Fibroblast of lung (primary cell): ENCODE measurements around the gene SLC25A25. TPM values are rescaled to one million over a fixed set of nuclear protein-coding genes. Genes with fewer than 3 reads are reported as not detected.

Experiments
- DNase-seq, 2 donors: peaks; one replicate each; pipeline versions ENCODE4 v3.0.0 to v3.0.0-alpha.2; 2010; ENCODE audit warnings: low read depth in 2 of 2
- H2AFZ ChIP-seq: 2 replicates; pipeline ENCODE4 v1.5.1; 2012; ENCODE audit warnings: low read length, control low read depth, inconsistent platforms
- H3K27ac ChIP-seq: 2 replicates; pipeline ENCODE4 v1.5.1; 2011; ENCODE audit warnings: low read length, control low read depth; ENCODE audit not compliant: insufficient read depth
- H3K27me3 ChIP-seq: 2 replicates; pipeline ENCODE4 v1.5.1; 2011; ENCODE audit warnings: mild to moderate bottlenecking, low read length; ENCODE audit not compliant: control insufficient read depth, insufficient read depth
- H3K36me3 ChIP-seq: 2 replicates; pipeline ENCODE4 v1.5.1; 2011; ENCODE audit warnings: low read length; ENCODE audit not compliant: control insufficient read depth, insufficient read depth
- H3K4me1 ChIP-seq: 2 replicates; pipeline ENCODE4 v1.5.1; 2011; ENCODE audit warnings: low read length; ENCODE audit not compliant: control insufficient read depth, insufficient read depth; ENCODE audit errors: extremely low read depth
- H3K4me2 ChIP-seq: 2 replicates; pipeline ENCODE4 v1.5.1; 2011; ENCODE audit warnings: low read length, control low read depth; ENCODE audit not compliant: insufficient read depth; ENCODE audit errors: extremely low read depth
- H3K4me3 ChIP-seq, 4 experiments: fragments of 200-600 bp in 1 of 4; sonication (generic) in 1 of 4; replicated peaks in 1 of 4; 2 replicates each; pipeline ENCODE4 v1.5.1; 2011 to 2016; ENCODE audit warnings: low read length in 4 of 4, low read depth in 3 of 4, mild to moderate bottlenecking in 3 of 4, control low read depth in 2 of 4, inconsistent platforms in 1 of 4, mixed read lengths in 1 of 4; ENCODE audit not compliant: insufficient read depth in 1 of 4; ENCODE audit errors: control extremely low read depth in 1 of 4
- H3K79me2 ChIP-seq: 2 replicates; pipeline ENCODE4 v1.5.1; 2012; ENCODE audit warnings: mild to moderate bottlenecking, low read length, inconsistent platforms; ENCODE audit not compliant: control insufficient read depth, insufficient read depth
- H3K9ac ChIP-seq: 2 replicates; pipeline ENCODE4 v1.5.1; 2011; ENCODE audit warnings: mild to moderate bottlenecking, low read length, control low read depth; ENCODE audit not compliant: insufficient read depth
- H3K9me3 ChIP-seq: 2 replicates; pipeline ENCODE4 v1.5.1; 2012; ENCODE audit warnings: low read depth, low read length; ENCODE audit not compliant: control insufficient read depth, insufficient read depth
- H4K20me1 ChIP-seq: 2 replicates; pipeline ENCODE4 v1.5.1; 2011; ENCODE audit warnings: low read length; ENCODE audit not compliant: control insufficient read depth, insufficient read depth; ENCODE audit errors: extremely low read depth
- EZH2 ChIP-seq: IDR thresholded peaks from 2 replicates; pipeline ENCODE4 v1.5.1; 2012; ENCODE audit warnings: low read length, control low read depth, mild to moderate bottlenecking; ENCODE audit errors: missing control alignments
- polyA plus RNA-seq, 2 donors: library from polyadenylated mRNA; depleted of rRNA in 1 of 2; stranded (reverse) in 1 of 2; unstranded in 1 of 2; fragments of >200 nt; gene quantifications; 2 replicates each; pipeline ENCODE4 v1.2.1, GENCODE V29; 2011 to 2012; ENCODE audit warnings: missing spikeins in 1 of 2
- total RNA-seq: library from RNA; depleted of rRNA; stranded (reverse); fragments of >200 nt; gene quantifications from 2 replicates; pipeline ENCODE4 v1.2.1, GENCODE V29; 2014
- TF ChIP-seq, protein P1 (sequence below), 2 donors: IDR thresholded peaks in 1 of 2; conservative IDR thresholded peaks in 1 of 2; 1 replicate in 1 of 2; 2 replicates in 1 of 2; pipeline ENCODE4 v1.5.1; 2011 to 2012; ENCODE audit warnings: low read length in 2 of 2, control low read depth in 1 of 2, inconsistent platforms in 1 of 2, low read depth in 1 of 2, mild to moderate bottlenecking in 1 of 2

Gene SLC25A25
- total and polyA plus RNA-seq, 2 donors (not counting 1 experiment from before 2014, with no cell fraction given), result 14.0 to 30.7 TPM

- Histone ChIP-seq H2AFZ (no peak overlapping the region), H3K27ac (no peak overlapping the region), H3K4me1 (peaks cover 14% of the 10 kb centered on the region), H3K9ac (no peak overlapping the region), H3K36me3 (no peaks in the 10 kb centered on the region), H3K79me2 (no peaks in the 10 kb centered on the region), H3K4me2 (no peak overlapping the region), H3K4me3 (no peak overlapping the region), H3K9me3 (no peaks in the 10 kb centered on the region), H3K27me3 (no peaks in the 10 kb centered on the region), H4K20me1 (no peaks in the 10 kb centered on the region)
- no peak for TF ChIP-seq EZH2
- TF ChIP-seq, protein P1, sequence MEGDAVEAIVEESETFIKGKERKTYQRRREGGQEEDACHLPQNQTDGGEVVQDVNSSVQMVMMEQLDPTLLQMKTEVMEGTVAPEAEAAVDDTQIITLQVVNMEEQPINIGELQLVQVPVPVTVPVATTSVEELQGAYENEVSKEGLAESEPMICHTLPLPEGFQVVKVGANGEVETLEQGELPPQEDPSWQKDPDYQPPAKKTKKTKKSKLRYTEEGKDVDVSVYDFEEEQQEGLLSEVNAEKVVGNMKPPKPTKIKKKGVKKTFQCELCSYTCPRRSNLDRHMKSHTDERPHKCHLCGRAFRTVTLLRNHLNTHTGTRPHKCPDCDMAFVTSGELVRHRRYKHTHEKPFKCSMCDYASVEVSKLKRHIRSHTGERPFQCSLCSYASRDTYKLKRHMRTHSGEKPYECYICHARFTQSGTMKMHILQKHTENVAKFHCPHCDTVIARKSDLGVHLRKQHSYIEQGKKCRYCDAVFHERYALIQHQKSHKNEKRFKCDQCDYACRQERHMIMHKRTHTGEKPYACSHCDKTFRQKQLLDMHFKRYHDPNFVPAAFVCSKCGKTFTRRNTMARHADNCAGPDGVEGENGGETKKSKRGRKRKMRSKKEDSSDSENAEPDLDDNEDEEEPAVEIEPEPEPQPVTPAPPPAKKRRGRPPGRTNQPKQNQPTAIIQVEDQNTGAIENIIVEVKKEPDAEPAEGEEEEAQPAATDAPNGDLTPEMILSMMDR (conservative IDR thresholded peaks at IDR 0.05 in 1 of 2, IDR thresholded peaks at IDR 0.05 in 1 of 2; ENCODE audit: low read depth in 1 of 2, low read length in 2 of 2), result no peak
- DNase-seq, result no peak
These were observed 13.9 kb upstream of the SLC25A25 start for GRCh38 chr9:128054087-128054486.

- TF ChIP-seq EZH2, result no peak
- TF ChIP-seq, protein P1 (conservative IDR thresholded peaks at IDR 0.05 in 1 of 2, IDR thresholded peaks at IDR 0.05 in 1 of 2; ENCODE audit: low read depth in 1 of 2, low read length in 2 of 2), result no peak
- peak in 1 of 2 donors; percentile 93 for DNase-seq
- Histone ChIP-seq H3K36me3 (no peaks in the 10 kb centered on the region), H3K4me2 (no peak overlapping the region), H3K4me3 (no peak overlapping the region), H4K20me1 (no peaks in the 10 kb centered on the region), H3K27ac (no peak overlapping the region), H3K79me2 (no peaks in the 10 kb centered on the region), H3K9ac (no peak overlapping the region), H3K27me3 (no peaks in the 10 kb centered on the region), H2AFZ (no peak overlapping the region), H3K4me1 (peaks cover 14% of the 10 kb centered on the region), H3K9me3 (no peaks in the 10 kb centered on the region)
These were observed 12.5 kb upstream of the SLC25A25 start for GRCh38 chr9:128055344-128056040.

GRCh38 chr9:128056086-128056485 lies 11.9 kb upstream of the SLC25A25 start:
- H3K4me3 ChIP-seq, result no peak overlapping the region
- H3K27me3 ChIP-seq, result no peaks in the 10 kb centered on the region
- H3K36me3 ChIP-seq, result no peaks in the 10 kb centered on the region
- TF ChIP-seq EZH2, result no peak
- H4K20me1 ChIP-seq, result no peaks in the 10 kb centered on the region
- no peaks in the 10 kb centered on the region for H3K79me2 ChIP-seq
- no peaks in the 10 kb centered on the region for H3K9me3 ChIP-seq
- no peak overlapping the region for H3K4me2 ChIP-seq
- H3K4me1 ChIP-seq, result peaks cover 14% of the 10 kb centered on the region
- no peak overlapping the region for H3K27ac ChIP-seq
- no peak for DNase-seq
- no peak overlapping the region for H2AFZ ChIP-seq
- H3K9ac ChIP-seq, result no peak overlapping the region
